Measurements from ENCODE around the gene TAPBP. TPM values are rescaled to one million over a fixed set of nuclear protein-coding genes. Genes with fewer than 3 reads are reported as not detected.

Gene TAPBP
- total RNA-seq, 1 experiment from 2014 or later = 80.1 TPM

DNA sequence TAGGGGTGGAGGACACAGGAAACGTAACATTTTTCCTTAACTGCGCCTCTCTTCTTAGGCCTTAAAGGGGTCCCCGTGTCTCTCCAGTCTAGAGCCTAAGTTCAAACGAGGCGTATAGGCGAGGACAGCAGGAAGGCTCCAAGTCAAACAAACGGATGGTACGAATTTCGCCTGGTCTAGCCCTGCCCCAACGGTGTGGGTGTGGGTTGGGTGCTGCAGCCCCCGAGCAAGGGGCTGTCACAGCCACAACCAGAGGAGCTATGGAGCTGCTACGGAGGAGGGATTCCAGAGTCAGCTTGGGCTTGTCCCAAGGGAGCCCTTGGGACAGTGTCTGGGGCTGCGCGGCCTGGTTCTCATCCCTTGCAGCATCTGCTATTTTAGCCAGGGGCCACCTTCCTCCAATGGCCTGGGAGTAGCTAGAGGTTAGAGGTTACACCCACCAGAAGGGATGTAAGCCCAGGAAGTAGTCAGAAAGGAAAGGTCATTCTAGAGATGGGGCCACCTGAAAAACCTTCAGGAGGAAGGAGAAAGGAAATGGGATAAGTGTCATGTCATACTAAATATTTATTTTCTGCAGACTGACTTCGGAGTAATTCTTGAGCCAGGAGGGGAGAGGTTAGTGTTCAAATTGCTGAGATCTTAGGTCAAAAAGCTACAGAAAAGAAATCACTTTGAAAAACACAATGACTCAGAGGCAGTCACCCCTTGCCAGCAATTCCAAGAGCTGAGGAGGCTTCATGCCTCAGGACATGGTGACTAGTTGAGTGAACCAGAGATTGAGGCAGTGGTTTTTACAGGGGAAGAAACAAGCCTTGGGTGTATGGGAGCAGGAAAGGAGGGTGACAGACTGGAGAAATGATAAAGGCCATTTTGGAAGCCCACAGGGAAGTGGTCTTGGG lies 63.9 kb downstream of the TAPBP start:
- Histone ChIP-seq H3K4me3 (replicated peaks in 1 of 2; ENCODE audit: low read depth in 1 of 2, low read length in 2 of 2) (peak overlapping the region; percentile 74 to 85), H3K9me2 (ENCODE audit: insufficient read depth) (no peaks in the 10 kb centered on the region), H3K27me3 (ENCODE audit: insufficient read depth, low read length) (no peaks in the 10 kb centered on the region), H2AFZ (ENCODE audit: low read depth, low read length, poor library complexity, severe bottlenecking) (no peak overlapping the region), H3K36me3 (ENCODE audit: control insufficient read depth in 1 of 2, insufficient read depth in 2 of 2, low read length in 2 of 2) (no peaks in the 10 kb centered on the region), H3K27ac (ENCODE audit: low read depth, low read length) (peak overlapping the region; percentile 90), H4K20me1 (ENCODE audit: insufficient read depth) (no peaks in the 10 kb centered on the region), H3K4me1 (ENCODE audit: control insufficient read depth in 1 of 2, insufficient read depth in 2 of 2, low read length in 2 of 2) (peaks cover 16 to 38% of the 10 kb centered on the region in 2 experiments), H3K79me2 (ENCODE audit: insufficient read depth, low read length) (no peaks in the 10 kb centered on the region), H3K9ac (ENCODE audit: low read length) (peak overlapping the region; percentile 88), H3K4me2 (ENCODE audit: low read length) (peak overlapping the region; percentile 99), H3K9me3 (ENCODE audit: control insufficient read depth in 1 of 2, insufficient read depth in 1 of 2, low read depth in 1 of 2, low read length in 2 of 2) (no peaks in the 10 kb centered on the region)
- CTCF ChIA-PET = interaction anchor here (0.7 to 4.3 kb wide), 9 partner anchors 11 to 235 kb away, joined by 3 to 49 read pairs (median 10); no protein-coding TSS in a partner anchor
- POLR2A ChIA-PET = interaction anchor here (0.6 to 4.0 kb wide), 9 partner anchors 8 to 278 kb away, joined by 3 to 24 read pairs (median 5); partner anchors contain the start of genes B3GALT4, RPS18 and VPS52
- TF ChIP-seq CBX3 (IDR thresholded peaks at IDR 0.05; ENCODE audit: low read depth) (no peak), POLR2AphosphoS5 (IDR thresholded peaks at IDR 0.05; ENCODE audit: low read depth, low read length) (no peak), TCF7L2 (IDR thresholded peaks at IDR 0.05; ENCODE audit: borderline replicate concordance, extremely low read depth, insufficient read depth, insufficient read length) (no peak), SP1 (IDR thresholded peaks at IDR 0.05; ENCODE audit: low read depth) (no peak), REST (IDR thresholded peaks at IDR 0.05; ENCODE audit: low read depth) (no peak), MAX (IDR thresholded peaks at IDR 0.05) (no peak), EZH2phosphoT487 (IDR thresholded peaks at IDR 0.05; ENCODE audit: borderline replicate concordance) (no peak), SRF (IDR thresholded peaks at IDR 0.05; ENCODE audit: low read depth) (no peak), JUND (IDR thresholded peaks at IDR 0.05) (no peak), ZFX (IDR thresholded peaks at IDR 0.05) (no peak; the same call in 1 of the 2 replicates), EZH2 (IDR thresholded peaks at IDR 0.05) (no peak), ZNF274 (IDR thresholded peaks at IDR 0.05; ENCODE audit: low read depth, low read length) (no peak)
- TF ChIP-seq, protein P1, sequence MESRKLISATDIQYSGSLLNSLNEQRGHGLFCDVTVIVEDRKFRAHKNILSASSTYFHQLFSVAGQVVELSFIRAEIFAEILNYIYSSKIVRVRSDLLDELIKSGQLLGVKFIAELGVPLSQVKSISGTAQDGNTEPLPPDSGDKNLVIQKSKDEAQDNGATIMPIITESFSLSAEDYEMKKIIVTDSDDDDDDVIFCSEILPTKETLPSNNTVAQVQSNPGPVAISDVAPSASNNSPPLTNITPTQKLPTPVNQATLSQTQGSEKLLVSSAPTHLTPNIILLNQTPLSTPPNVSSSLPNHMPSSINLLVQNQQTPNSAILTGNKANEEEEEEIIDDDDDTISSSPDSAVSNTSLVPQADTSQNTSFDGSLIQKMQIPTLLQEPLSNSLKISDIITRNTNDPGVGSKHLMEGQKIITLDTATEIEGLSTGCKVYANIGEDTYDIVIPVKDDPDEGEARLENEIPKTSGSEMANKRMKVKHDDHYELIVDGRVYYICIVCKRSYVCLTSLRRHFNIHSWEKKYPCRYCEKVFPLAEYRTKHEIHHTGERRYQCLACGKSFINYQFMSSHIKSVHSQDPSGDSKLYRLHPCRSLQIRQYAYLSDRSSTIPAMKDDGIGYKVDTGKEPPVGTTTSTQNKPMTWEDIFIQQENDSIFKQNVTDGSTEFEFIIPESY (IDR thresholded peaks at IDR 0.05; ENCODE audit: extremely low read depth, insufficient replicate concordance, low read length) = no peak
- TF ChIP-seq, protein P2, sequence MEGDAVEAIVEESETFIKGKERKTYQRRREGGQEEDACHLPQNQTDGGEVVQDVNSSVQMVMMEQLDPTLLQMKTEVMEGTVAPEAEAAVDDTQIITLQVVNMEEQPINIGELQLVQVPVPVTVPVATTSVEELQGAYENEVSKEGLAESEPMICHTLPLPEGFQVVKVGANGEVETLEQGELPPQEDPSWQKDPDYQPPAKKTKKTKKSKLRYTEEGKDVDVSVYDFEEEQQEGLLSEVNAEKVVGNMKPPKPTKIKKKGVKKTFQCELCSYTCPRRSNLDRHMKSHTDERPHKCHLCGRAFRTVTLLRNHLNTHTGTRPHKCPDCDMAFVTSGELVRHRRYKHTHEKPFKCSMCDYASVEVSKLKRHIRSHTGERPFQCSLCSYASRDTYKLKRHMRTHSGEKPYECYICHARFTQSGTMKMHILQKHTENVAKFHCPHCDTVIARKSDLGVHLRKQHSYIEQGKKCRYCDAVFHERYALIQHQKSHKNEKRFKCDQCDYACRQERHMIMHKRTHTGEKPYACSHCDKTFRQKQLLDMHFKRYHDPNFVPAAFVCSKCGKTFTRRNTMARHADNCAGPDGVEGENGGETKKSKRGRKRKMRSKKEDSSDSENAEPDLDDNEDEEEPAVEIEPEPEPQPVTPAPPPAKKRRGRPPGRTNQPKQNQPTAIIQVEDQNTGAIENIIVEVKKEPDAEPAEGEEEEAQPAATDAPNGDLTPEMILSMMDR (IDR thresholded peaks at IDR 0.05 in 2 of 3, conservative IDR thresholded peaks at IDR 0.05 in 1 of 3; ENCODE audit: borderline replicate concordance in 1 of 3, insufficient read depth in 1 of 3, low read depth in 2 of 3, low read length in 2 of 3) = no peak
- ATAC-seq = peak; percentile 2; the same call in 1 of the 2 replicates
- no peak for DNase-seq (ENCODE audit: low read depth, low spot score)
- TSS peak; percentile 75 for BruUV-seq (replicated peaks)
- intact Hi-C loops (cut with micrococcal nuclease) = loop anchor here (1.0 to 2.0 kb wide), 4 partner anchors 45 to 250 kb away; partner anchors contain the start of genes HSD17B8, RXRB and SLC39A7
- RAD21 ChIA-PET (ENCODE audit: low non-redundant PET in 1 of 2, low total read pairs in 2 of 2, uncharacterized antibody in 2 of 2, unreplicated experiment in 2 of 2) = no interaction called here

Measured in HCT116 (cell line).